K562 (cell line): Measurements from ENCODE around the gene DTX3. TPM values are rescaled to one million over a fixed set of nuclear protein-coding genes. Genes with fewer than 3 reads are reported as not detected.

Experiments
- CCAR2 ChIP-seq: fragments of 200-400 bp; formaldehyde crosslinking; IDR thresholded peaks from 2 replicates; pipeline ENCODE4 v1.6.1; 2017; ENCODE audit warnings: mild to moderate bottlenecking, low read depth, low read length
- CCNT2 ChIP-seq: IDR thresholded peaks from 2 replicates; pipeline ENCODE4 v1.6.1; 2011; ENCODE audit warnings: borderline replicate concordance, low read depth, mild to moderate bottlenecking, moderate library complexity, mixed read lengths, low read length; ENCODE audit not compliant: insufficient read length; ENCODE audit errors: extremely low read depth
- CTCFL ChIP-seq: IDR thresholded peaks from 2 replicates; pipeline ENCODE4 v1.6.1; 2011; ENCODE audit warnings: borderline replicate concordance, low read depth, mild to moderate bottlenecking, moderate library complexity, low read length; ENCODE audit not compliant: insufficient read depth, poor library complexity, severe bottlenecking
- HES1 ChIP-seq: fragments of 450-650 bp; IDR thresholded peaks from 2 replicates; pipeline ENCODE4 v1.6.1; 2016; ENCODE audit warnings: low read depth, mild to moderate bottlenecking, moderate library complexity
- KAT8 ChIP-seq: fragments of 450-650 bp; IDR thresholded peaks from 2 replicates; pipeline ENCODE4 v1.6.1; 2016; ENCODE audit warnings: low read depth, mild to moderate bottlenecking
- KHSRP ChIP-seq: fragments of 450-650 bp; IDR thresholded peaks from 2 replicates; pipeline ENCODE4 v1.6.1; 2017
- MEF2D ChIP-seq: conservative IDR thresholded peaks from 2 replicates; pipeline ENCODE4 v1.6.1; 2016; ENCODE audit warnings: low read depth, missing genetic modification characterization, missing compliant biosample characterization
- NFRKB ChIP-seq: fragments of 450-650 bp; IDR thresholded peaks from 2 replicates; pipeline ENCODE4 v1.6.1; 2016; ENCODE audit warnings: low read depth
- PURB ChIP-seq: sonication (generic); formaldehyde crosslinking; IDR thresholded peaks from 2 replicates; pipeline ENCODE4 v1.9.0; 2021; ENCODE audit warnings: low read depth, mild to moderate bottlenecking, missing genetic modification reagents
- RBM22 ChIP-seq: fragments of 200-400 bp; formaldehyde crosslinking; IDR thresholded peaks from 2 replicates; pipeline ENCODE4 v1.6.1; 2018; ENCODE audit warnings: low read length, low read depth; ENCODE audit not compliant: poor library complexity, severe bottlenecking
- RERE ChIP-seq: sonication (generic); formaldehyde crosslinking; IDR thresholded peaks from 2 replicates; pipeline ENCODE4 v1.8.0; 2023; ENCODE audit warnings: missing genetic modification reagents, mild to moderate bottlenecking, borderline replicate concordance
- SIN3A ChIP-seq, 2 experiments: fragments of 150-350 bp in 1 of 2; IDR thresholded peaks; 2 replicates each; pipeline ENCODE4 v1.6.1; 2011 to 2016; ENCODE audit warnings: borderline replicate concordance in 2 of 2, low read depth in 2 of 2, low read length in 2 of 2, mild to moderate bottlenecking in 2 of 2, moderate library complexity in 2 of 2; ENCODE audit not compliant: control insufficient read depth in 1 of 2
- TOE1 ChIP-seq, 2 experiments: fragments of 450-650 bp in 1 of 2; sonication (generic) in 1 of 2; formaldehyde crosslinking in 1 of 2; IDR thresholded peaks; 2 replicates each; pipeline versions ENCODE4 v1.7.1 to v1.8.0; 2016 to 2022; ENCODE audit warnings: borderline replicate concordance in 2 of 2, mild to moderate bottlenecking in 2 of 2, antibody characterized with exemption in 1 of 2, inconsistent platforms in 1 of 2, low read depth in 1 of 2, missing genetic modification reagents in 1 of 2, moderate library complexity in 1 of 2
- ZBTB8A ChIP-seq: fragments of 450-650 bp; IDR thresholded peaks from 2 replicates; pipeline ENCODE4 v1.6.1; 2018; ENCODE audit warnings: mild to moderate bottlenecking, moderate library complexity; ENCODE audit not compliant: partially characterized antibody
- ZNF780A ChIP-seq: fragments of 250-450 bp; sonication (Bioruptor Pico); IDR thresholded peaks from 2 replicates; pipeline ENCODE4 v1.5.0; 2021; ENCODE audit warnings: mild to moderate bottlenecking
- polyA plus RNA-seq, 8 experiments: library from polyadenylated mRNA; depleted of rRNA in 4 of 8; stranded (reverse) in 5 of 8; unstranded in 3 of 8; fragments of >200 nt; fragmentation: Nextera tagmentation in 2 of 8; fragmentation: Illumina TruSeq in 1 of 8; extraction: Ambion mirVana in 2 of 8; extraction: Trizol in 1 of 8; gene quantifications; 2 replicates each; pipeline versions ENCODE4 v1.2.1 to v1.2.3, GENCODE V29; 2011 to 2014; ENCODE audit warnings: inconsistent platforms in 1 of 8, missing spikeins in 1 of 8
- total RNA-seq, 7 experiments: library from RNA; depleted of rRNA in 6 of 7; stranded (reverse); fragments of >200 nt in 6 of 7; fragmentation: Illumina TruSeq in 2 of 7; extraction: Trizol in 2 of 7; gene quantifications; 2 replicates each; pipeline versions ENCODE4 v1.2.1 to v1.2.3, GENCODE V29; 2011 to 2021; ENCODE audit warnings: low replicate concordance in 1 of 7
- TF ChIP-seq, protein P1 (sequence below): fragments of 450-650 bp; formaldehyde crosslinking; IDR thresholded peaks from 2 replicates; pipeline ENCODE4 v1.4.0; 2020; ENCODE audit warnings: mild to moderate bottlenecking

The DTX3 gene
- total and polyA plus RNA-seq, 9 of the 15 experiments (the other 6 are each of a cell fraction or from before 2014, with no cell fraction given), result 0.03 to 0.09 (median 0.06) TPM; not detected in 6

GRCh38 chr12:57590864-57591781 is 13.5 kb upstream of the DTX3 start, which contains the start of gene PIP4K2C (continued):
- no peak for TF ChIP-seq RERE (CRISPR knock-in tag)
- no peak for TF ChIP-seq MEF2D
- TF ChIP-seq KHSRP, result no peak
- no peak for TF ChIP-seq KAT8
- TF ChIP-seq, protein P1, sequence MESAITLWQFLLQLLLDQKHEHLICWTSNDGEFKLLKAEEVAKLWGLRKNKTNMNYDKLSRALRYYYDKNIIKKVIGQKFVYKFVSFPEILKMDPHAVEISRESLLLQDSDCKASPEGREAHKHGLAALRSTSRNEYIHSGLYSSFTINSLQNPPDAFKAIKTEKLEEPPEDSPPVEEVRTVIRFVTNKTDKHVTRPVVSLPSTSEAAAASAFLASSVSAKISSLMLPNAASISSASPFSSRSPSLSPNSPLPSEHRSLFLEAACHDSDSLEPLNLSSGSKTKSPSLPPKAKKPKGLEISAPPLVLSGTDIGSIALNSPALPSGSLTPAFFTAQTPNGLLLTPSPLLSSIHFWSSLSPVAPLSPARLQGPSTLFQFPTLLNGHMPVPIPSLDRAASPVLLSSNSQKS (CRISPR knock-in tag), result no peak
- TF ChIP-seq TOE1 (IDR thresholded peaks at IDR 0.05; ENCODE audit: borderline replicate concordance), result peak; percentile 99
- no peak for TF ChIP-seq TOE1 (CRISPR knock-in tag; IDR thresholded peaks at IDR 0.05; ENCODE audit: borderline replicate concordance, low read depth)
- TF ChIP-seq NFRKB, result peak; percentile 30; the same call in 1 of the 2 replicates
- TF ChIP-seq PURB (CRISPR knock-in tag), result no peak
- TF ChIP-seq CTCFL, result peak; percentile 11
- TF ChIP-seq CCNT2, result peak; percentile 81
- peak; percentile 96 to 98; a peak in 3 of 4 replicates for TF ChIP-seq SIN3A (IDR thresholded peaks at IDR 0.05; ENCODE audit: borderline replicate concordance in 2 of 2, control insufficient read depth in 1 of 2, low read depth in 2 of 2, low read length in 2 of 2)
- no peak for TF ChIP-seq ZNF780A
- no peak for TF ChIP-seq CCAR2
- peak; percentile 42 for TF ChIP-seq RBM22
- no peak for TF ChIP-seq HES1
- no peak for TF ChIP-seq ZBTB8A
